Measurements from ENCODE around the gene EIF3A.

- no peak for TF ChIP-seq POLR2A (IDR thresholded peaks at IDR 0.05)
- TF ChIP-seq, protein P1, sequence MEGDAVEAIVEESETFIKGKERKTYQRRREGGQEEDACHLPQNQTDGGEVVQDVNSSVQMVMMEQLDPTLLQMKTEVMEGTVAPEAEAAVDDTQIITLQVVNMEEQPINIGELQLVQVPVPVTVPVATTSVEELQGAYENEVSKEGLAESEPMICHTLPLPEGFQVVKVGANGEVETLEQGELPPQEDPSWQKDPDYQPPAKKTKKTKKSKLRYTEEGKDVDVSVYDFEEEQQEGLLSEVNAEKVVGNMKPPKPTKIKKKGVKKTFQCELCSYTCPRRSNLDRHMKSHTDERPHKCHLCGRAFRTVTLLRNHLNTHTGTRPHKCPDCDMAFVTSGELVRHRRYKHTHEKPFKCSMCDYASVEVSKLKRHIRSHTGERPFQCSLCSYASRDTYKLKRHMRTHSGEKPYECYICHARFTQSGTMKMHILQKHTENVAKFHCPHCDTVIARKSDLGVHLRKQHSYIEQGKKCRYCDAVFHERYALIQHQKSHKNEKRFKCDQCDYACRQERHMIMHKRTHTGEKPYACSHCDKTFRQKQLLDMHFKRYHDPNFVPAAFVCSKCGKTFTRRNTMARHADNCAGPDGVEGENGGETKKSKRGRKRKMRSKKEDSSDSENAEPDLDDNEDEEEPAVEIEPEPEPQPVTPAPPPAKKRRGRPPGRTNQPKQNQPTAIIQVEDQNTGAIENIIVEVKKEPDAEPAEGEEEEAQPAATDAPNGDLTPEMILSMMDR (IDR thresholded peaks at IDR 0.05), result no peak
Measured at GRCh38 chr10:119051775-119052174, 28.8 kb downstream of the EIF3A start.
